ENCODE measurements around the gene SERPINA3.
"Not testable (repeated sequence)": the region's sequence is repeated elsewhere in the genome, so short reads cannot be mapped to it uniquely, and the experiment has no call there.

Gene SERPINA3

GRCh38 chr14:94628578-94628977, 16.4 kb downstream of the SERPINA3 start:
- no peak overlapping the region for H3K27ac ChIP-seq
- no peak for DNase-seq (ENCODE audit: low read depth, low spot score)

GRCh38 chr14:94630396-94630795, 18.2 kb downstream of the SERPINA3 start:
- DNase-seq (ENCODE audit: low read depth, low spot score), result no peak
- no peak overlapping the region for H3K27ac ChIP-seq

GRCh38 chr14:94631050-94631449, 18.9 kb downstream of the SERPINA3 start:
- DNase-seq (ENCODE audit: low read depth, low spot score), result no peak
- H3K27ac ChIP-seq, result no peak overlapping the region

GRCh38 chr14:94631536-94632304, 19.5 kb downstream of the SERPINA3 start:
- no peak overlapping the region for H3K27ac ChIP-seq
- no peak for DNase-seq (ENCODE audit: low read depth, low spot score)

- H3K27ac ChIP-seq, result no peak overlapping the region
- no peak for DNase-seq (ENCODE audit: low read depth, low spot score)
These were observed 20.1 kb downstream of the SERPINA3 start for GRCh38 chr14:94632305-94632590.

GRCh38 chr14:94633121-94633520, 20.9 kb downstream of the SERPINA3 start:
- H3K27ac ChIP-seq, result no peak overlapping the region
- DNase-seq (ENCODE audit: low read depth, low spot score), result no peak

- no peak for DNase-seq (ENCODE audit: low read depth, low spot score)
- no peak overlapping the region for H3K27ac ChIP-seq
These were observed 23.0 kb downstream of the SERPINA3 start for GRCh38 chr14:94635154-94635553.

- DNase-seq (ENCODE audit: low read depth, low spot score), result no peak
These were observed 24.7 kb downstream of the SERPINA3 start for GRCh38 chr14:94636744-94637412.

GRCh38 chr14:94637814-94638213, 25.6 kb downstream of the SERPINA3 start:
- not testable (repeated sequence) for H3K27ac ChIP-seq; DNase-seq (ENCODE audit: low read depth, low spot score)

More at GRCh38 chr14:94636744-94637412, 24.7 kb downstream of the SERPINA3 start:
- no peak overlapping the region for H3K27ac ChIP-seq

- H3K27ac ChIP-seq, result no peak overlapping the region
- no peak for DNase-seq (ENCODE audit: low read depth, low spot score)
These were observed 26.1 kb downstream of the SERPINA3 start for GRCh38 chr14:94638339-94638738.

GRCh38 chr14:94638961-94639817, 27.0 kb downstream of the SERPINA3 start:
- DNase-seq (ENCODE audit: low read depth, low spot score), result no peak
- H3K27ac ChIP-seq, result no peak overlapping the region

- no peak for DNase-seq (ENCODE audit: low read depth, low spot score)
These were observed 28.8 kb downstream of the SERPINA3 start for GRCh38 chr14:94640721-94641631.

GRCh38 chr14:94641632-94641955, 29.4 kb downstream of the SERPINA3 start:
- no peak overlapping the region for H3K27ac ChIP-seq
- DNase-seq (ENCODE audit: low read depth, low spot score), result no peak

More at GRCh38 chr14:94640721-94641631, 28.8 kb downstream of the SERPINA3 start:
- H3K27ac ChIP-seq, result no peak overlapping the region

GRCh38 chr14:94643316-94644101, 31.3 kb downstream of the SERPINA3 start:
- no peak overlapping the region for H3K27ac ChIP-seq
- DNase-seq (ENCODE audit: low read depth, low spot score), result no peak

GRCh38 chr14:94644102-94644535, 31.9 kb downstream of the SERPINA3 start:
- no peak overlapping the region for H3K27ac ChIP-seq
- DNase-seq (ENCODE audit: low read depth, low spot score), result no peak

GRCh38 chr14:94646066-94646465, 33.9 kb downstream of the SERPINA3 start:
- DNase-seq (ENCODE audit: low read depth, low spot score), result no peak
- no peak overlapping the region for H3K27ac ChIP-seq

GRCh38 chr14:94646481-94646880, 34.3 kb downstream of the SERPINA3 start:
- no peak for DNase-seq (ENCODE audit: low read depth, low spot score)
- H3K27ac ChIP-seq, result no peak overlapping the region

- H3K27ac ChIP-seq, result no peak overlapping the region
- no peak for DNase-seq (ENCODE audit: low read depth, low spot score)
These were observed 36.6 kb downstream of the SERPINA3 start for GRCh38 chr14:94648801-94649200.

All from epithelial cell of prostate (primary cell).